ENCODE results near the gene MRPL39.

The MRPL39 gene

DNA sequence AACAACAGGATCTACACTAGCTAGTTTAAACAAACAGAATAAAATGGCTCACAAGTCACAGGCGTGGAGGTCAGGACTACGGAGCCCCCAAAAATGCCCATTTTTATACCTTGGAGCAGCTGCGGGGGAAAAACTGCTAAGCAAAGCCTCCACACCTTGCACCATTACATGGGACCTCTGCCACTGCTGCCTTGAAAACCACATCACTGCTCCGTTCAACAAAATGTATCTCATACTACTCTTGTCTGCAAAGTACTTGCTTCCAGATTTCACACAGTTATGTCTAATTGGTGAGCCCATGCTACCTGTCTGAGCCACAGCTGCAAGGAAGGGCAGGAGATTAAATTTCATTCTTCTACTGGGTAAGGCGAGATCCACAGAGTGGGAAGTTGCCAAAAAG lies 24.4 kb downstream of the MRPL39 start:
- no peak for ATAC-seq
- no peak for TF ChIP-seq RARB (CRISPR knock-in tag; IDR thresholded peaks at IDR 0.05)
- TF ChIP-seq, protein P1, sequence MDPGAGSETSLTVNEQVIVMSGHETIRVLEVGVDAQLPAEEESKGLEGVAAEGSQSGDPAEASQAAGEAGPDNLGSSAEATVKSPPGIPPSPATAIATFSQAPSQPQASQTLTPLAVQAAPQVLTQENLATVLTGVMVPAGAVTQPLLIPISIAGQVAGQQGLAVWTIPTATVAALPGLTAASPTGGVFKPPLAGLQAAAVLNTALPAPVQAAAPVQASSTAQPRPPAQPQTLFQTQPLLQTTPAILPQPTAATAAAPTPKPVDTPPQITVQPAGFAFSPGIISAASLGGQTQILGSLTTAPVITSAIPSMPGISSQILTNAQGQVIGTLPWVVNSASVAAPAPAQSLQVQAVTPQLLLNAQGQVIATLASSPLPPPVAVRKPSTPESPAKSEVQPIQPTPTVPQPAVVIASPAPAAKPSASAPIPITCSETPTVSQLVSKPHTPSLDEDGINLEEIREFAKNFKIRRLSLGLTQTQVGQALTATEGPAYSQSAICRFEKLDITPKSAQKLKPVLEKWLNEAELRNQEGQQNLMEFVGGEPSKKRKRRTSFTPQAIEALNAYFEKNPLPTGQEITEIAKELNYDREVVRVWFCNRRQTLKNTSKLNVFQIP (CRISPR knock-in tag; IDR thresholded peaks at IDR 0.05; ENCODE audit: borderline replicate concordance, low read depth), result no peak
- TF ChIP-seq GLIS3 (CRISPR knock-in tag; IDR thresholded peaks at IDR 0.05), result no peak
- TF ChIP-seq, protein P2, sequence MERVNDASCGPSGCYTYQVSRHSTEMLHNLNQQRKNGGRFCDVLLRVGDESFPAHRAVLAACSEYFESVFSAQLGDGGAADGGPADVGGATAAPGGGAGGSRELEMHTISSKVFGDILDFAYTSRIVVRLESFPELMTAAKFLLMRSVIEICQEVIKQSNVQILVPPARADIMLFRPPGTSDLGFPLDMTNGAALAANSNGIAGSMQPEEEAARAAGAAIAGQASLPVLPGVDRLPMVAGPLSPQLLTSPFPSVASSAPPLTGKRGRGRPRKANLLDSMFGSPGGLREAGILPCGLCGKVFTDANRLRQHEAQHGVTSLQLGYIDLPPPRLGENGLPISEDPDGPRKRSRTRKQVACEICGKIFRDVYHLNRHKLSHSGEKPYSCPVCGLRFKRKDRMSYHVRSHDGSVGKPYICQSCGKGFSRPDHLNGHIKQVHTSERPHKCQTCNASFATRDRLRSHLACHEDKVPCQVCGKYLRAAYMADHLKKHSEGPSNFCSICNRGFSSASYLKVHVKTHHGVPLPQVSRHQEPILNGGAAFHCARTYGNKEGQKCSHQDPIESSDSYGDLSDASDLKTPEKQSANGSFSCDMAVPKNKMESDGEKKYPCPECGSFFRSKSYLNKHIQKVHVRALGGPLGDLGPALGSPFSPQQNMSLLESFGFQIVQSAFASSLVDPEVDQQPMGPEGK (CRISPR knock-in tag; IDR thresholded peaks at IDR 0.05; ENCODE audit: borderline replicate concordance), result no peak
- no peak for TF ChIP-seq ISL1 (CRISPR knock-in tag; IDR thresholded peaks at IDR 0.05)
- no peak for TF ChIP-seq ESRRG (CRISPR knock-in tag; IDR thresholded peaks at IDR 0.05)
- no peak for TF ChIP-seq OSR1 (CRISPR knock-in tag; IDR thresholded peaks at IDR 0.05)
- no peak for TF ChIP-seq ZFP3 (CRISPR knock-in tag; IDR thresholded peaks at IDR 0.05)
- no peak for TF ChIP-seq ZNF565 (CRISPR knock-in tag; conservative IDR thresholded peaks at IDR 0.05; ENCODE audit: low read depth)
- TF ChIP-seq ZNF8 (CRISPR knock-in tag; IDR thresholded peaks at IDR 0.05), result no peak
- no peak for TF ChIP-seq ZNF70 (CRISPR knock-in tag; IDR thresholded peaks at IDR 0.05)

DNA sequence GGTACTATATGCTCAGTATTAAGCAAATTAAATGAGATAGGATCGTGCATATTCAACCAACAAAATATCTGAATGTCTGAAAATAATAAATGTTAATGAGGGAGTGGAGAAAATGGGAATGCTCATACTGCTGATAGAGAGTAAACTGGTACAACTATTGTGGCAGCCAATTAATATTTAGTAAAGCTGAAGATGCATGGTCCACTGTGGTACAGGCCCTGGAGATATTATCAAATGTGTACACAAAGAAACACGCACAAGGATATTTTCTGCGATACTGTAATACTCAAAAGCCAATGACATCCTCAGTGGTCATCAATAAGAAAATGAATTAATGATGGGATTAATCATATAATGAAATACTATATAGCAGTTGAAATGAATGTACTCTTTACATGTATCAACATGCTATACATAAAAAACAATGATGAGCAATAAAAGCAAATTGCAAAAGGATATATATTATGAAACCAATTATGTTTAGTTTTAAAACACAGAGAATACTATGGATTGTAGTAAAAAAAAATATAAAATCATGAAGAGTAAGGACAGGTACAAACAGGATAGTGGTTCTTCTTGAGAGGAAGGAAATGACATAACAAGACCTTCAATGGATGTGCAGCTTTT lies 25.0 kb downstream of the MRPL39 start:
- TF ChIP-seq, protein P2 (CRISPR knock-in tag; IDR thresholded peaks at IDR 0.05; ENCODE audit: borderline replicate concordance), result no peak
- TF ChIP-seq TCF4 (CRISPR knock-in tag; IDR thresholded peaks at IDR 0.05; ENCODE audit: borderline replicate concordance) (no peak), ZNF8 (CRISPR knock-in tag; IDR thresholded peaks at IDR 0.05) (no peak), RARB (CRISPR knock-in tag; IDR thresholded peaks at IDR 0.05) (no peak), ARNTL (CRISPR knock-in tag; IDR thresholded peaks at IDR 0.05; ENCODE audit: borderline replicate concordance, low read depth) (no peak), ZFP30 (CRISPR knock-in tag; IDR thresholded peaks at IDR 0.05) (no peak), GLIS3 (CRISPR knock-in tag; IDR thresholded peaks at IDR 0.05) (no peak), ISL1 (CRISPR knock-in tag; IDR thresholded peaks at IDR 0.05) (no peak), TOX (CRISPR knock-in tag; IDR thresholded peaks at IDR 0.05; ENCODE audit: borderline replicate concordance) (no peak), ZFP3 (CRISPR knock-in tag; IDR thresholded peaks at IDR 0.05) (no peak), SNAI2 (CRISPR knock-in tag; IDR thresholded peaks at IDR 0.05) (no peak), ZNF565 (CRISPR knock-in tag; conservative IDR thresholded peaks at IDR 0.05; ENCODE audit: low read depth) (no peak)
- TF ChIP-seq, protein P3, sequence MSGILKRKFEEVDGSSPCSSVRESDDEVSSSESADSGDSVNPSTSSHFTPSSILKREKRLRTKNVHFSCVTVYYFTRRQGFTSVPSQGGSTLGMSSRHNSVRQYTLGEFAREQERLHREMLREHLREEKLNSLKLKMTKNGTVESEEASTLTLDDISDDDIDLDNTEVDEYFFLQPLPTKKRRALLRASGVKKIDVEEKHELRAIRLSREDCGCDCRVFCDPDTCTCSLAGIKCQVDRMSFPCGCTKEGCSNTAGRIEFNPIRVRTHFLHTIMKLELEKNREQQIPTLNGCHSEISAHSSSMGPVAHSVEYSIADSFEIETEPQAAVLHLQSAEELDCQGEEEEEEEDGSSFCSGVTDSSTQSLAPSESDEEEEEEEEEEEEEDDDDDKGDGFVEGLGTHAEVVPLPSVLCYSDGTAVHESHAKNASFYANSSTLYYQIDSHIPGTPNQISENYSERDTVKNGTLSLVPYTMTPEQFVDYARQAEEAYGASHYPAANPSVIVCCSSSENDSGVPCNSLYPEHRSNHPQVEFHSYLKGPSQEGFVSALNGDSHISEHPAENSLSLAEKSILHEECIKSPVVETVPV (CRISPR knock-in tag; IDR thresholded peaks at IDR 0.05), result no peak
- TF ChIP-seq, protein P4, sequence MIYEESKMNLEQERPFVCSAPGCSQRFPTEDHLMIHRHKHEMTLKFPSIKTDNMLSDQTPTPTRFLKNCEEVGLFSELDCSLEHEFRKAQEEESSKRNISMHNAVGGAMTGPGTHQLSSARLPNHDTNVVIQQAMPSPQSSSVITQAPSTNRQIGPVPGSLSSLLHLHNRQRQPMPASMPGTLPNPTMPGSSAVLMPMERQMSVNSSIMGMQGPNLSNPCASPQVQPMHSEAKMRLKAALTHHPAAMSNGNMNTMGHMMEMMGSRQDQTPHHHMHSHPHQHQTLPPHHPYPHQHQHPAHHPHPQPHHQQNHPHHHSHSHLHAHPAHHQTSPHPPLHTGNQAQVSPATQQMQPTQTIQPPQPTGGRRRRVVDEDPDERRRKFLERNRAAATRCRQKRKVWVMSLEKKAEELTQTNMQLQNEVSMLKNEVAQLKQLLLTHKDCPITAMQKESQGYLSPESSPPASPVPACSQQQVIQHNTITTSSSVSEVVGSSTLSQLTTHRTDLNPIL (CRISPR knock-in tag; IDR thresholded peaks at IDR 0.05; ENCODE audit: low read depth), result no peak
- ATAC-seq, result no peak

DNA sequence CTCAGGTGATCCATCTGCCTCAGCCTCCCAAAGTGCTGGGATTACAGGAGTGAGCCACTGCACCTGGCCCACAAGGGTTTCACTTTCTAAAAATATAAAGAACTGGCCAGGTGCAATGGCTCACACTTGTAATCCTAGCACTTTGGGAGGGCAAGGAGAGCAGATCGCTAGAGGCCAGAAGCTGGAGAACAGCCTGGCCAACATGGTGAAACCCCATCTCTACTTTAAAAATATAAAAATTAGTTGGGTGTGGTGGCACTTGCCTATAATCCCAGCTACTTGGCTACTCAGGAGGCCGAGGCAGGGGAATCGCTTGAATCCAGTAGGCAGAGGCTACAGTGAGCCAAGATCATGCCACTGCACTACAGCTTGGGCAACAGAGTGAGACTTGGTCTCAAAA lies 25.7 kb downstream of the MRPL39 start:
- no peak for ATAC-seq
- no peak for TF ChIP-seq OSR1 (CRISPR knock-in tag; IDR thresholded peaks at IDR 0.05)
- TF ChIP-seq, protein P2 (CRISPR knock-in tag; IDR thresholded peaks at IDR 0.05; ENCODE audit: borderline replicate concordance), result no peak
- TF ChIP-seq ZFP30 (CRISPR knock-in tag; IDR thresholded peaks at IDR 0.05), result no peak
- TF ChIP-seq ZNF8 (CRISPR knock-in tag; IDR thresholded peaks at IDR 0.05), result no peak
- TF ChIP-seq ARNTL (CRISPR knock-in tag; IDR thresholded peaks at IDR 0.05; ENCODE audit: borderline replicate concordance, low read depth), result no peak
- TF ChIP-seq BACH2 (CRISPR knock-in tag; IDR thresholded peaks at IDR 0.05; ENCODE audit: borderline replicate concordance), result no peak
- no peak for TF ChIP-seq ISL1 (CRISPR knock-in tag; IDR thresholded peaks at IDR 0.05)
- no peak for TF ChIP-seq SNAI2 (CRISPR knock-in tag; IDR thresholded peaks at IDR 0.05)
- TF ChIP-seq RARB (CRISPR knock-in tag; IDR thresholded peaks at IDR 0.05), result no peak
- TF ChIP-seq TCF4 (CRISPR knock-in tag; IDR thresholded peaks at IDR 0.05; ENCODE audit: borderline replicate concordance), result no peak
- TF ChIP-seq, protein P4 (CRISPR knock-in tag; IDR thresholded peaks at IDR 0.05; ENCODE audit: low read depth), result no peak
- TF ChIP-seq, protein P1 (CRISPR knock-in tag; IDR thresholded peaks at IDR 0.05; ENCODE audit: borderline replicate concordance, low read depth), result no peak

All from SK-N-SH treated with all-trans-retinoic acid at 6 μM for 48 hours (cell line).